GM21423 (cell line): Measurements from ENCODE around the gene ZNF652.
A peak's percentile ranks its signal among the peaks of the same experiment; 100 is the strongest.
"Not testable (repeated sequence)": the region's sequence is repeated elsewhere in the genome, so short reads cannot be mapped to it uniquely, and the experiment has no call there.

Experiments used
- ATAC-seq: cut with Tn5 transposase; IDR thresholded peaks from one replicate; pipeline ENCODE4 v1.9.1; 2021; ENCODE audit warnings: mild to moderate bottlenecking, moderate library complexity; ENCODE audit not compliant: unreplicated experiment

The ZNF652 gene

DNA sequence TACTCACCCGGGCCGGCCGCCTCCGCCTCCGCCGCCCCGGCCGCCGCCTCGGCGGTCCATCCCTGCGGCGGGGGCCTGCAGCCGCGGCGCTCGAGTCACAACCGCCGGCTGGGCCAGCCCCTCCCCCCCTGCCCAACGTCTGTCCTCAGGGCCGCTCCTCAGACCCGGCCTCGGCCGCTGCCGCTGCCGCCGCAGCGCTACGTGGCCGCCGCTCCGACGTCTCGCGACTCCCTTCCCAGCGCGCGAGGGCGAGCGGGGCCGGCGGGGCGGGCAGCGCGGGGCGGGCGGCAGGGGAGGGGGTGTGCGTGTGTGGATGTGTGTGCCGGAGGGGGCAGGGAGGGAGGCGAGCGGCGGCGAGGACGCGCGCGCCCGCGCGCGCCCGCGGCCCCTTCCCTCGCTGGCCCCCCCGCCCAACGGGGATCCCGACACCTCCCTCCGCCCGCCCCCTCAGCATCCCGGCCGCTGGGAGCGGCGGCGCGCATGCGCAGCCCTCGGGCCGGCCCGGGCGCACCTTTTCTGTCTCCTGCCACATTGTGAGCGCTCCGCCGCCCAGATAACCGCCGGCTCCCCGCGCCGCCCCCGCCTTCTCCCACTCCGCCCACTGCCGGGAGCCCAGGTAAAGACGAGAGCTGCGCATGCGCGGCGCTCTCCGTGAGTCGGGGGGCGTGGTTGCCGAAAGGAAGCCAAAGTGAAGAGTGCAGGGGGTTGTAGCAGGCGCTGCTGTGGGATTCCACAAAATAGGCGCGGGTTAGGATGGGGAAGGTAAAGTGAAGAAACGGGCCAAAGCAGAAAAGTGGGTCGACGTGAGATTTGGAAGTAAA lies at the start of gene ZNF652:
Gene ZNF652, minus strand, starts transcription at position 349 of the 821 bp plus-strand sequence. CDS start 44,525 bp downstream, outside the sequence.
- ATAC-seq = peak; percentile 57

DNA sequence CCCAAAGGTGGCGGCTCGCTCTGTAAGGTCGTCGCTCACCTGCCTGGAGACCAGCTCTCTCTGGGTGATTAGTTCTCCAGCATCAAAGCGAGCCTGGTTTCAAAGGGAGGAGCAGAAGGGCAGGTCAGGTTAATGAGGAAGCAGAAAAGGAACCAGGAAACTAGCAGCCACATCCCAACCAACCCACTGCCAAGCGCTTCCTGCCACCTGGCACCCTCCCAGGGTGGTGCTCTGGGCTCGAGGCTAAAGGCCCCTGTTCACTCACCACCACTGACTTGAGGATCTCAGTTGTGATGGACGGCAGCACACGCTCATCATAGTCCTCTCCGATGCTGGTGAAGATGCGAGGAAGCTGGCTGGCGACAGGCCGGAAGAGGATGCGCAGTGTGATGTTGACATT lies 47.0 kb upstream of the ZNF652 start:
- ATAC-seq = no peak

DNA sequence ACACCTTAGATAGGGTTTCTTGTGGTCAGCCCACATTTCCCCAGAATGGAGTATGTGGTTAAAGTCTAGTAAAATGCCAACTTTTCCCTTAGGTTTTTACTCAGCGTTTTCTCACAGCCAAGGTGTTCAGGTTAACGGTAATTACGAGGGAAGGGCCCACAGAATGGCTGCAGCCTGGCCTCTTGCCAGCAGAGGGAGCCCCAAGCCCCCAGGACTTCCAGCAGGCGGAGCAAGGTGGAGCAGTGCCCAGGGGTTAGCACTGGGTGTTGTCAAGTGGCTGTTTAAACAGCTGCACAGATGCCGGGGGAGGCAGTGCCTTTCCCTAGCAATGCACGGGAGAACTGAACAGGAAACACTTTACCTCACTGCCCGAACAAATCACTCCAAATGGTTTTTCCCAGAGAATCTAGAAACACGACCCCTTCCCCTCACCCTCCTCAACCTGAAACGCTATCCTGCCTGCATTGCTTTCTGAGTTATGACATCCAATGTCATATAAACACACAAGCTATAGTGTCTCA lies 46.0 kb upstream of the ZNF652 start:
- peak; percentile 53 for ATAC-seq

DNA sequence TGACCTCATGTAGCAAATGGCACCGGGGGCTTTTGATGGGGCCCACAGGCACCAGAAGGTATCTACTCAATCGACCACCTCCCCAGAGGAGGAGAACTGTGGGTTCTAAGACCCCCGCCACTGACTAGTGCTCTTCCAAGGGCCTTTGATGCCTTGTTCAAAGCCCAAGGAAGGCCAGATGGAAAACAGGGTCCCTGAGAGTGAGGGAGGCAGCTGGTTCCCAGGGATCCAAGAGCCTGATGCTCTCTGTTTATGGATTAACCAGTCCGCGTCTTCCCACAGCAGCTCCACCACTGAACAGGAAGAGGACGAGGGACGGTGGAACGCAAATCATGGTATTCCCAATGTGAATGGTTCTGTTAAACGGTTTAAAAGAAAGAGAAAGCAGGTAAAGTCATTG lies 45.0 kb upstream of the ZNF652 start:
- ATAC-seq = no peak

DNA sequence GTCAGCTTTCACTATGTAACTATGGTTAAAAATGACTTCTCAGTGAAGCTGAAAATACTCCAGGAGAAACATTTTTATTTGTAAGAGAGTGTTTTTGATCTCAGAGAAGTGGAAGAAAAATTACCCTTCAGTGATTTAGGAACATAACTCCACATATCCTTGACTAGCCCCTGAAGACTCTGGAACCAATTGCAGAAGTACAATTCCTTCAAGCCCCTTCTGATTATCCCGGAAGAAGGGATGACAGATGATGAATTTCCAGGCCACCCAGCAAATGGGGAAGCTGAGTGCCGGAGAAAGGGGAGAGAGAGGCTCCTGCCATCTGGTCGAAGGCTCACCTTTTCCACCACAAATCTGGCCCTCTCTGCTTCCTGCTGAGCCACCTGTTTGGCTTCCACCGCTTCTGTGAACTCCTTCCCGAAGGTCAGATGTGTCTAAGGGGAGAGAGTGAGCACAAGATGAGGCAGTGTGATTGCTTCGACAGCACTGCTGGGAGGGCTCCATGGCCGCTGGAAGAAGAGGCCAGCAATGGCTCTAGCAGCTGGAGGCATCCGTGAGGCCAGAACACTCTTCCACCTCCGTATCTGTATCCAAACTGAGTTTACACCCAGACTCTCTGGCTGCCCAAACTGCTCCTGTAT lies 44.5 kb upstream of the ZNF652 start:
- no peak for ATAC-seq

DNA sequence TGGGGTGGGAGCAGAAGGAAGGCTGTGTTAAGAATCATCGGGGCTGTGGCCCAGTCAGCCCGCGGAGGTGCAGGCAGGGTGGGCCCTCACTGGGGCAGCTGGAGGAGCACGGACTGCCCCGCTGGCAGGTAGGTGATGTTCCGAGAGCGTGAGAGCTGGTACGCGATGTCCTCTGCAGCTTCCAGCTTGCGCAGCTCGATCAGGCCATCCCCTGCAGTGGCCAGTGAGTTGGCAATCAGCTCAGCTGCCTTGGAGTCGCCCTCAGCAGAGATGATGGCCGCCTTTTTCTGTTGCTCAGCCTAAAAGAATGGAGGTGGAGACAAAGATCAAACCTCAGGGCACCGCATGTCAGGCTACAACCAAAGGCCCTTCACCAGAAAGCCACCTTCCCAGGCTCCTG lies 42.9 kb upstream of the ZNF652 start:
- ATAC-seq = no peak

DNA sequence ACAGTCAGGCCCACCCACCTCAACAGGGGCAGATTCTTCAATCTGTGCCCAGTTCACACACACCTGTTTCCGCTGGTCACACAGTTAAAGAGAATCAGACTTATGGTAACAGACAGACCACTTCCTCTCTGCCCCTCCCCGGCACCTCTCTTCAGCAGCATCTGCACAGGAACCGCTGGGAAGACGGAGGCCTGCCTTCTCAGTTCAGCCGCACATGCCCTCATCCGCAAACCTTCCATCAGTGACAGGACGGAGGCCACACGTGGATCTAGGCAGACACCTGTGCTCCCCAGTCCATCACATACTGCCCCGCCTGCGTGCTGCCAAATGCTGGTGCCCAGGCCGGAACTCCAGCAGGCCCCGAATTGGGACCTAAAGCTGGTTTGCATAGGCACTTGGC lies 42.3 kb upstream of the ZNF652 start:
- ATAC-seq = peak; percentile 70

DNA sequence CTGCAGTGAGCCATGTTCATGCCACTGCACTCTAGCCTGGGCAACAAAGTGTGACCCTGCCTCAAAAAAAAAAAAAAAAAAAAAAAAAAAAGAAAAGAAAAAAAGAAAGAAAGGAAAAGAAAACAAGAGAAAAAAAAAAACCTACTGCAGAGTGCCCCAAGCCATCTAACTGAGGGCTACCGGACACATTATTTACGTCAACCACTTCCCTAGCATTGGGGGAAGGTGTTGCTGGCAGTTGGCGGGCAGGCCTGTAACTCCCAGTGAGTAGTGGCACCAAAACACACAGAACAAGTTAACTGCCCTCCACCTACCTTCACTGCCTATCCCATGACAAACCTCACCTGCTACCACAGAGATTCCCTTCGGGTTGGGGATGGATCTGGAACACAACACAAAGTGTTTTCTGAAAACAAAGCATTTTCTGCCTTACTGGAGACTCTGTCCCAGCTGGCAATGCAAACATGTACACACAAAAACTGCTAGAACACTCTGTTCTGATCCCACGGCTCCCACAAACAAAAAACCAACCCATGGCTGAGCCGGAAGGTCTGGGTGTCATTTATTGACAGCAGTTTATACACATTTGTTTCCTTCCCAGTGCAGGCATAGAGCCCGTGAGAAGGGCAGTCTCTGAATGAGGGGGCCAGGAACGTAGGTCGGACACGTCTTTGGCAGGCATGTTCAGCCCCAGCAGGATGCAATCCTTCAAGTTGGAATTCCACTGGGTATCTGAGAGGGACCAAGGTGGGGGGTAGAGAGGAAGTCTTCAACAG lies 41.7 kb upstream of the ZNF652 start:
- ATAC-seq = no peak

DNA sequence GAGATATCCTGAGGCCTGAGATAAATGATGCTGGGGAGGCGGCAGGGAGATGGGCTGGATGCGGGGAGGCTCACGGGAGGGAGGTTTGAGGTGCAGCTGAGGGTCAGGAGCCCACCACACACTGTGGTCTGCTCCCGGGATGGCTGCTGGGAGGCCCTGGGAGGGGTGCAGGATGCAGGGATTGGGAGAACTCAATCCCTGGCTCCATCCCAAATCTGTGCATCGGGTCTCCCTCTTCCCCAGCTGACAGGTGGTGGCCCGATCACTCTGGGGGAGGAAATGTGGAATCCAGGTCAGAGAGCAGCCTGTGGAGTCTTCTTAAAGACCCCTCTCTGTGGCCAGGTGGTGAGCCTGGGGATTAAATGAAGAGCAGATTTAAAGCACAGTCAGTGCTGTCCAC lies 40.7 kb upstream of the ZNF652 start:
- ATAC-seq = no peak

DNA sequence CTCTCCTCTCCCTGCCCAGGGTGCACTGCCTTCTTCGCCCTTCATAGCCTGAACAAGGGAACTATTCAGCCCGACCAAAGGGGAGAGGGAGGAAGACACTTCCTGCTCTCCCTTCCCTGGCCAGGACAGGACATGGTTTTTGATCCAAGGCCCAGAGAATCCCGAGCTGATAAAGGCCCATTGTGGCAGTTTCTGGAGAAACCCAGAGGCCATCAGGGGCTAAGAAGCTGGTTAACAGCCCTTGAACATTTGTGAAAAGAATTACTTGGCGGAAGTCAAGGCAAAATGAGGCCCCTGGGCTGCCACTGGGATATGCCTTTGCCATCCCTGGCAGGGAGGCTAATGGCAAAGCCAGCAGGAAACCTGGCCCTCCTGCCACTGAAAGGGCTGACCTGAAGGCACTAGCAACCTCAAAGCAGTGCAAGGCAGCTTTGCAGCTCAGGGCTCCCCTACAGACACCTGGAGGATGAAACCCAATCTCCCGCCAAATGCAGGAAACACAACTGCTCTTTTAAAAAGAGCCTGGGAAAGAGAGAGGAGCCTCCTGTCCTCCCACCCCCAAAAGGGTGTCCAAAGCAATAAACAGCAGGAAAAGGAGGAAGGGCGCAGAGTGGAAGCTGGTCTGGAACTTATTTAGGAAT lies 40.0 kb upstream of the ZNF652 start:
- ATAC-seq = no peak

DNA sequence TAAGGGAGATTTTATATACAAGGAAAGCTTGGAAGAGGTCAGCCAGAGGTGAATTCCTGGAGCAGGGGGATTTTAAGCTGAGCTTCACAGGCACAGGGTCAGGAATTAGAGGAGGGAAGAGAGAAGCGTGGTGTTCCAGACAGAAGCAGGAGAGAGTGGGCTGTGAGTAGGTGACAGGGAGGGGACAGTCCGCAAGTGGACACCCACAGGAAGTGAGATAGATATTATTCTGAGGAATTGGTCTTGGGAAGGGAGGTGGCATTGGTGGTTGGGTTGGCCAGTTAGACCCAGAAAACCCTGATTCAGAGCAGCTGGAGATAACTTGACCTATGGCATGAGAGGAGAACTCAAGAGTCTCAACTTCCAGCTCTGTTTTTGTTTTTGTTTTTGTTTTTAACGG lies 37.9 kb upstream of the ZNF652 start:
- no peak for ATAC-seq

DNA sequence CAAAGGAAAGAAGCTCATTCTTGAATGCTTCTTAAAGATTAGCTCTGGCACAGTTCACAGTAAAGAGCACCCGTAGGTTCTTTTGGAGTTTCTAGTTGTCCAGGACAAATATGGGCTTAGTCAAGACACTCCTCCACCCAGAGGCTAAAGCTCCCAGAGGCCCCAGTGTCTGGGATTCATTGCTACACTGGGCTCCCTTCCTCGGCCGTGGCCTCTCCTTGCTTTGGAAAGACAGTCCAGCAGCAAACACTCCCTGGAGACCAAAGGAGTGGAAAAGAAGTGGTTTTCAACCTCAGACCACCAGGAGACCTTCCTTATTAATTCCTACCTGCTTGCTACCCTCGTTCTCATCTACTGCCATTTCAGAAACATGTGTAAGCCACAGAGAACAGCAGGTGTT lies 35.5 kb upstream of the ZNF652 start:
- no peak for ATAC-seq

DNA sequence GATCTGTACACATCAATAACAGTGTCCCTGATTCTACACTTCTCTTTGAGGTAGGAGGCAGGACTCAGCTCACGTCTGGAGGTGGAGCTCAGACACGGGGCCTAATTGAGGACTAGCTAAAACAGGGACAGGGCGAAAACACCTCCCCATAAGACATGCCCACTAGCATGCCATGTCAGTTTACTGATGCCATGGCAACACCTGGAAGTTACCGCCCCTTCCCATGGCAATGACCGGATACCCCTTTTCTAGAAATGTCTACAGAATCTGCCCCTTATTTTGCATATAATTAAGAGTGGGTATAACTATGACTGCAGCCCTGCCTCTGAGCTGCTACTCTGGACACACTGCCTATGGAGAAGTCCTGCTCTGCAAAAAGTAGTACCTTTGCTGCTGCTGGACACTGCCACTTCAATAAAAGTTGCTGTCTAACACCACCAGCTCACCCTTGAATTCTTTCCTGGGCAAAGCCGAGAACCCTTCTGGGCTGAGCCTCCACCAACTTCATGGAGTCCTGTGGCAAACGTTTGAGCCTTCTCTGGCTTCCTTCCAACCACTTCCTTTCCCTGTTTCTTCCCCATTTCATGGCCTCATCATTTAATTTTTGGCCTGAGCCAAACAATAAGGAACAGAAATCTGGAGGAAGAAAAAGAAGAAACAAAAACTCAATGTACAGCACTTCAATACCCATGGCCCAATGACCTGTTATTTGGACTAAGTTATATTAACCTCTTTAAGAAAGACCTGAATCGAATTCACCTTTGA lies 31.6 kb upstream of the ZNF652 start:
- no peak for ATAC-seq

DNA sequence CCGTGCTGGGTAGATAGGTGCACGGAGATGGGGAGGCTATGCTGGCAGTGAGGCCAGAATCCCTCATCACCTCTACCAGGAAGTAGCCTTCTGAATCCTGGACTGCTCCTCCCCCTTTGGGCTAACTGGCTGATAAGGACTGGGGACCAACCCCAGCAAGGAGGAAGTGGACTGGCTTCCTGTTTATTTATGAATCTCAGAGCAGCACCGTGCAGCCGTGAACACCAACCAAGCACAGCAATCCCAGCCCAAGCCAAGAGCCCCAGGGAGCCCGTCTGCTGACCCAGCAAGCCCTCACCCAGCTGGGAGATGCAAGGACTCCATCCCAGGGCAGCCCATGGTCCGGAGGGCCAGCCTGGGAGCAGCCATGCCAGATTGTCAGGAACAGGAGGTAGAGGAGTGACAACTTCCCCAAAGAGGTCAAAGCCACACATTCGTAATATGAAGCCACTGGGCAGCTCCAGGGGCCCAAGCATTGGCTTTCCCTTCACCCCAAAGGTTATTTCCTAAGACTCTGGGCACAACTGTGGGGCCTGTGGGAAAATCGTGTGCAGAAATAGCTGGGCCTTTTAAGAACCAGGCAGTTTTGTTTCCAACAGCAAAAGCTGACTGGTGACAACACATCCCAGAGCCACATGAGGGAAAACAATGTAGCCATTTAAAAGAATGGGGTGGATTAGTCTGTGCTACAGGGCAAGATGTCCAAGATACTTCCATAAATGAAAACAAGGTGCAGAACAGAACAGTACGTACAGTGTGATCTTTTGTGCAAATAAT lies 28.7 kb upstream of the ZNF652 start:
- no peak for ATAC-seq

DNA sequence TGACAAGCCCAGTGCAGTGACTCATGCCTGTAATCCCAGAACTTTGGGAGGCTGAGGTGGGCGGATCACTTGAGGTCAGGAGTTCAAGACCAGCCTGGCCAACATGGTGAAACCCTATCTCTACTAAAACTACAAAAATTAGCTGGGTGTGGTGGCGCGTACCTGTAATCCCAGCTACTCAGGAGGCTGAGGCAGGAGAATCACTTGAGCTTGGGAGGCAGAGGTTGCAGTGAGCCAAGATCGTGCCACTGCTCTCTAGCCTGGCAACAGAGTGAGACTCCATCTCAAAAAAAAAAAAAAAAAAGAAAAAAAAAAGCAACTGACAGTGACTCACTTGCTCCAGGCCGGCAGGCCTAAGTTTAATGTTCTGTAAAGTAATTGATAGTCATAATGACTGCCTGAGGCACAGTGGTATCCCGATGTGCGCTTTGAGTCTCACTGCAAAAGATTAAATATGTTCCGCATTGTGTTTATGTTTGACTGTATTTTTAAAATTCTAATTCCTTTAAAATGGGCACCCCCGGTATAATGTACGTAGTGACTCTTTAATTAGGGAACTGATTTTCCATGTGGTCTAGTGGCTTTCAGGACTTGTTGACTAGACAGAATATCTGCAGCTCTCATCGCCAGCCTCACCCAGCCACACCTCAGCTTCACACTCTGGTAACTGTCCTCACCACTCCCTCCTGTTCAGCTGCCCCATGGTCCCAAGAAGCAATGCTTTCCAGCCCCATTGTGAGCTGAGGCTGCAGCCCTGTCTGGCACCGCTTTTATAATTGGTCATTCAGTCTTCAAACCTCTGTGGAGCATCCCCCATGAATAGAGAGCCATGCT lies 27.7 kb upstream of the ZNF652 start:
- ATAC-seq = not testable (repeated sequence)

DNA sequence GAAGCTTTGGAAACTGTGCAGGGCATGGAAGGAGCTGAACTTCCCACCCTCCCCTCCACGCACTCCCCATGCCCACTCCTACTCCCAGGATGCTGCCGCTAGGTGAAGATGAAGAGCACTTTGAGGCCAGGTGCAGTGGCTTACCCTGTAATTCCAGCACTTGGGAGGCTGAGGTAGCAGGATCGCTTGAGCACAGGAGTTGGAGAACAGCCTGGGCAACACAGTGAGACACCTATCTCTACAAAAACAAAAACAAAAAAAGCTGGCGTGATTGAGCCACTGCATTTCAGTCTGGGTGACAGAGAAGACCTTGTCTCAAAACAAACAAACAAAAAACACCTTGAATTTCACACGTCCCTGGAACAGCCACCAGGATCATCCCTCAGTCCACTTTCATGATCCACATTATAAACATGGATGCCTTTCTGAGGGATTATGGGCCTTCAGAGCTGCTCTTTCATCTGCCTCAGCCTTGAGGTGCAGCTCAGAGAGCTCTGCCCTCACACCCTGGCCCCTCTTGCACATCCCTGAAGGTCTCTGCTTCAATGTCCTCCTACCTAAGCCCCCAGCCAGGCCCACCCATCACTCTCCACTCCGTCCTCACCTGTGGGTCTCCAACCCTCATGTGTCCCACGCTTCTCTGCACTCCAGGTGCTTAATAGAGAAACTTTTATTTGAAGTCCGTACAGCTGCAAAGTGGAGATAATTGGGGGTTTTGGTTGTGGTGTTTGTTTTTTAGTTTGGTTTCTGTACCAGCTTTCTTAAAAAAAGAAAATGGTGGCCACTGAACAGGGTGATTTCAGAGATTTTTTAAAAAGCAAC lies 26.9 kb upstream of the ZNF652 start:
- no peak for ATAC-seq

DNA sequence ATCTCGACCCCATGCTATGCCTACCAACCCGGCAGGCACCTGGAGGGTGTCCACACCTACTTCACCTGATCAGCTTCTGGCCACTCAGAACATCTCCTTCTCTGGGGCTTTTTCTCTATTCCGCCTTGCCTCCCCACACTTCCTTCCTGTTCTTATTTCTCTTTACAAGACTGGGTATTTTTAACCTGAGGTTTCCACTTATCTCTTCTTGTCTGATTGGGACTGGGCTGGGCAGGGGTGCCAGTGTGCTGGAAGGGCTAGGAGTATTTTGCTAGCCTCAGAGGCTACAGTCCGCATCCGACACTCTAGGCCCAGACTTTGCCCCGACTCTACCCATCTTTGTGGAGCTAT lies 26.2 kb upstream of the ZNF652 start:
- no peak for ATAC-seq
